IPS-15b (cell line): Measurements from ENCODE around the gene BATF.

Experiments
- H3K27me3 ChIP-seq: one replicate; pipeline ENCODE4 v1.6.1; 2013; ENCODE audit warnings: low read length; ENCODE audit not compliant: control insufficient read depth, insufficient read depth
- H3K36me3 ChIP-seq: one replicate; pipeline ENCODE4 v1.6.1; 2013; ENCODE audit warnings: low read length; ENCODE audit not compliant: control insufficient read depth, insufficient read depth
- H3K4me1 ChIP-seq: one replicate; pipeline ENCODE4 v1.6.1; 2013; ENCODE audit warnings: mild to moderate bottlenecking, low read length; ENCODE audit not compliant: control insufficient read depth, insufficient read depth
- H3K4me3 ChIP-seq: one replicate; pipeline ENCODE4 v1.5.1; 2013; ENCODE audit warnings: low read depth, low read length
- H3K9ac ChIP-seq: one replicate; pipeline ENCODE4 v1.6.1; 2013; ENCODE audit warnings: low read depth, mild to moderate bottlenecking, low read length
- H3K9me3 ChIP-seq: one replicate; pipeline ENCODE4 v1.6.1; 2013; ENCODE audit warnings: mild to moderate bottlenecking, low read length; ENCODE audit not compliant: control insufficient read depth, insufficient read depth

BATF gene

GRCh38 chr14:75595226-75595625, 73.0 kb downstream of the BATF start:
- Histone ChIP-seq H3K36me3 (no peaks in the 10 kb centered on the region), H3K27me3 (no peaks in the 10 kb centered on the region), H3K9me3 (peaks cover 5% of the 10 kb centered on the region), H3K9ac (no peak overlapping the region), H3K4me3 (no peak overlapping the region), H3K4me1 (no peaks in the 10 kb centered on the region)
